GM18507 (cell line): ENCODE results near the gene RAB6C.
"Not testable (repeated sequence)": the region's sequence is repeated elsewhere in the genome, so short reads cannot be mapped to it uniquely, and the experiment has no call there.

Experiments used
- DNase-seq: peaks from one replicate; pipeline ENCODE4 v3.0.0; 2011; ENCODE audit warnings: low read depth; ENCODE audit not compliant: insufficient read length; ENCODE audit errors: extremely low spot score
- FAIRE-seq: peaks from 2 replicates; lab custom pipeline; 2011; peaks lifted over from hg19 to GRCh38; lab: Jason Lieb, UNC

The RAB6C gene

DNA sequence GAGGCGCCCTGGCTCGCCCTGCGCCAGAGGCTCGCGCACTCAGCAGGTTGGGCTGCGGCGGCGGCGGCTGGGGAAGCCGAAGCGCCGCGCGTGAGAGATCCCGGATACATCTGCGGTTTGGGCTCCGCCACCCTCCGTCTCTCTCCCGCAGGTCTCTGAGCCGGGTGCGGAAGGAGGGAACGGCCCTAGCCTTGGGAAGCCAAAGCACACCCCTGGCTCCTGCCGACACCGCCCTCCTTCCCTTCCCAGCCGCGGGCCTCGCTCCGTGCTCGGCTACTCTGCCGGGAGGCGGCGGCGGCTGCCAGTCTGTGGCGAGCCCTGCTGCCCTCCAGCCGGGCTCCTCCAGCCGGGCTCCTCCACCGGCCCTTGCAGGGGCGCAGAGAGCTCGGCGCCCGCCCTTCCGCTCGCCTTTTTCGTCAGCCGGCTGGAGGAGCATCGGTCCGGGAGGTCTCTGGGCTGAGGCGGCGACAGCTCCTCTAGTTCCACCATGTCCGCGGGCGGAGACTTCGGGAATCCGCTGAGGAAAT is at the start of gene RAB6C:
TSS of gene RAB6C (plus strand) at position 38 of the 527 bp plus-strand sequence. CDS start at position 488, 450 bp downstream.
- FAIRE-seq, DNase-seq: not testable (repeated sequence)

DNA sequence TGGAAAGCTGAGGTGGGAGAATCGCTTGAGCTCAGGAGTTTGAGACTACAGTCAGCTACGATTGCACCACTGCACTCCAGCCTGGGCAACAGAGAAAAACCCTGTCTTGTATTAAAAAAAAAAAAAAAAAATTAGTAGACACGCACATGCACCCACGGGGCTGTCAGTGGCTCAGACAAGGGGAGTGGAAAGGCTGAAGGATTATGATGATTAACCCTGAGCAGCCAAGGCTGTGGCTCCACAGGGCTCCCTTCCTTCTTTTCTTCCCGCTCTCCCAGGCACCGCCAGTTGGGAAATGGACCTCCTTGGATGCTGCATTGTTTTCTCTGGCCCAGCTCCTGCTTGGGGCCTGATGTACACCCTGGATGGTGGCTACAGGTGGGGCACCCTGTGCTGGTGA is 49.0 kb upstream of the RAB6C start:
- DNase-seq (no peak), FAIRE-seq (no peak)

DNA sequence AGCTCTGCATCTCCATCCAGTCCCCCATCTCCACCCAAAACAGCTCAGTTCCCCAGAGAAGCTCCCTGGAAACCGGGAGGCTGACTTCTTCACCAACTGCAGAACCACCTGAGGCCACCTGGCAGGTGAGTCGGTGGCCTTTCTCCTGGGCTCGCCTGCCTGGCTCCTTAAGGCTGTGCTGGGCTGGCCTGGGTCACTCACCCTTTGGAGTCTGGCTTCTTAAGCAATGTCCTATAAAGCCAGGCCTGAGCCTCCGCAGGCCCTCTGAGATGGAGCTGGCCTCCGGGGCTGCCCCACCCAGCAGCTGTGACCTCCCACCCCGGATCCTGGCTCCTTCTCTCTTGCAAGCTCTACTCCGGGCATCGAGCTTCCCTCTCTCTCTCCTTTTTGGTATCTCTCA is 46.1 kb upstream of the RAB6C start:
- FAIRE-seq, DNase-seq: not testable (repeated sequence)

DNA sequence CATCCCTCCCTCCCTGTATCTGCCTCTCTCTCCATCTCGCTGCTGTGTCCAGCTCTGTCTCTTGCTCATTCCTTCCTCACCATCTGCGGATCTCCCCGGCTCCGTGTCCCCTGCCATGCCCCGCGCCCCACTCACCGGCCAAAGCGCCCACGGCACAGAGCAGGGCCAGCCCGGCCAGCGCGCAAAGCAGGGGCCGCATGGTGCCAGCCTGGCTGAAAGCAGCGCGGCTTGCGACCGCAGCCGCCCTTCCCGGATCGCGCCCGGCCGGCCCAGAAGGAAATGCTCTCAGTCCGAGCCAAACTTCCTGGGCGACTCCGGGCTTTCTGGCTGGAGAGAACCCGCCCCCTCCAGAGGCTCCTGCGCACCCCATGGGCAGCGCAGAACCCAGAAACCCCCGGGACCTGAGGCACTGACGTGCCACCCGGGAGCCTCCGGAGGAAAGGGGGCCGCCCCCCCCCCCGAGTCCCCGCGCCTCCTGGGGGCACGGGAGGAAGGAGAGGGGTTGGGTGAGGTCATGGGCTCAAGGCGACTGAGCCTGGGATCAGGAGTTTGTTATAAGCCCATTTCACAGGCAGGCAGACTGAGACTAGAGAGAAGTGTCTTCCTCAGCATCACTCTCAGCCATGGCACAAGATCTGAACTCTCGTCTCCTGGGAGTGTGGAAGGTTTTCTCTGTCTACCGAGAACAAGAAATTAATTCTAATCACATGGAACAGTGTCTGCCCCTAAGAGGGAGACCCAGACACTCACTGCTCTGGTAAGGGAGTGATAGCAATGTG is 45.2 kb upstream of the RAB6C start:
- no peak for DNase-seq
- FAIRE-seq, result no peak

DNA sequence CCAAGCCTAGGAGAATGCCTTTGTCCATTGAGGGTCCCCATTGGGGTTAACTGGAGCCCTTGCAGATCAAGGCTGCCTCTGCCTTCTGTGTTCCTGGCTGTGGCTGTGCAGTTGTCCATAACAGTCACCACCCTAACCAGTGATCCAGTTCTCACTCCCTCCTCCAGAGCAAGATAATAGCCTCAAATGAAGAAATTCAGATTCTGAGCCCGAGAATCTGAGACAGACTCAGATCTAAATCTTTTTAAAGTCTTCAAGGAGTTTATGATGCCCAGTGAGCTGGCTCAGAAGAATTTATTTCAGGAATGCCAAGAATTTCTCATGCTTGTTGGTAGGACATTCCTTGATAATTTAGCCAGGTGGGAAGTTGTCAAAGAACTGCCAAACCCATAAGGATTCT is 44.3 kb upstream of the RAB6C start:
- DNase-seq (no peak), FAIRE-seq (no peak)

DNA sequence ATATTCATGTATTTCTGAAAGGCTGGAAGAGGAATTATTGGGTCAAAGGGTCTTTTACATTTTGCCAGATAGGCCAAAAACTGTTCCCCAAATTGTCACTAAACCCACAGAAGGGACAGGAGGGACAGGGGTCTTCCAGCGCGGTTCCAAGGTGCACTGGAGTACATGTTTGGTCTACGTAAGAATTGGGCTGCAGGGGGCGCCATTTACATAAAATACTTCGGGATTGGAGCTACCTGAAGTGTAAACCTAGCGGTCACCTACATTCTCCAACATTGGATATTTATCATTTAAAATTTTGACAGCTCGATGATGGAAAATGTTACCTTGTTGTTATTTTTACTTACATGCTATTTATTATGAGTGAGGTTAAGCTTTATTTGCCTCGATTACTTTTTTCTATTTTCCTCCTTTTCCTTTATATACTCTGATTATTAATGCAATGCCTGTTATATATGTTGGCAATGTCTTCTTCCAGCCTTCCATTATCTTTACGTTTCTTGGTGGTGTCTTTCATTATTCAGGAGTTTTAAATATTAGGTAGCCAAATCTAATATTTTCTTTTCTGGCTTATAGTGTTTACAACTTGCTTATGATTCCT is 43.0 kb upstream of the RAB6C start:
- DNase-seq (no peak), FAIRE-seq (no peak)

DNA sequence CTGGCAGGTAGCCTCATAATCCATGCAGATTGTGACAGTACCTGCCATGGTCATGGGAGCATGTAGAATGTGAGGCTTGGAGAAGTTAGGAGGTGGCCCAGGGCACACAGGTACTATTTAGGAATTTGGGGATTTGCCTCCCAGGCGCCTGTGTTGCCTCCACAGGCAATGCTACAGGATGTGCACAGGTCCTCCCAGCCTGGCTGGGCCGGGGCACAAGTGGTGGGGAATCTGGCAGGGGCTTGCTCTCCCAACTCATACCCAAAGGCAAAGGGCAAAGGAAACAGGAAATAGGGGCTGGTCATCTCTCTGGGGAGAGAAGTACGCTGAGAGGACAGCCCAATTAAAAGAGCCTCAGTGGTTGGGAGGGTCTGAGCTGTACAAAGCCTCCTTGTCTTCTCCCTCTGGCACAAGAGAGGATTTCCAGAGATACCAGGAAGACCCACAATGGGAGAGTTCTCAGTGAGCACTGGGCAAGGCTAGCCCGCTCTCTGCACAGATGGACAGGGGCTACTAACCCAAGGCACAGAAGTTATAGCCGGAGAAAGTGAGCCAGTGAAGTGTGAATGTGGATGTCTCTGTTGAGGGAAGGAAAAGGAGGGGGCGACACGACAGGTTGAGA is 40.5 kb upstream of the RAB6C start:
- FAIRE-seq, DNase-seq: not testable (repeated sequence)

DNA sequence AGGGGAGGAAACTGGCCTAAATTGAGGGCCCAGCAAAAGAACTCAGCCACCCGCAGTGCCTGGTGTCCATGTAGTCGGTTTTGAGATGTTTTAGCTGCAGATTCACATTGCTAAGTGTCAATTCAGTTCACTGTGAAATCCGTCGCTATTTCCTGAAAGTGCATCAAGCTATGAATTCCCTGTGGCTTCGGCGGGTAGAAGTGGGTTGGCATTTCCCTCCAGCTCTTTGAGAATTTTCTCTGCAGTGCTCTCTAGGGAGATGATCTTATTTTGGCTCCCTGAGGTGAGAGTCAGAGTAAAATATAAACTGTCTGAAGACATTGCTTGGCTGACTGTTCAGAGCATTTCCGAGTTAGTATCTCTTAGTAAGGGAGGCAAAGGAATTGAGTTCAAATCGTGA is 36.0 kb upstream of the RAB6C start:
- not testable (repeated sequence) for DNase-seq, FAIRE-seq

DNA sequence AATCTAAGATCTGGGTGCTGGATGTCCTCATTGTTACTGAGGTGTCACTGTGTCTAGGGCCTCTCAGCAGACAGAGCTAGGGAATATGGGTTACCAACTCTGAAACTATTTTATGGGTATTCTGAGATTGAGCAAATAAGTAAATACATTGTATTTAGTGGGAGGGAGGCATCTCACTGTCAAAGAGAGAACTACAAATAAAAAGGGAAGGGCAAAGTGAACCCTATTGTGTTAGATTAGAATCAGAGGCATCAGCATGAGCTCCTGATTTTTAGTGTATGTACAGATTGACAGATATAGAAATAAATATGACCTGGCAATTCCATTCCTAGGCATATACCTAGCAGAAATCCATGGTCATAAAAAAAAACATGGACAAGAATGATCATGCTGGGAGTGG is 33.9 kb upstream of the RAB6C start:
- no peak for FAIRE-seq
- DNase-seq, result no peak

DNA sequence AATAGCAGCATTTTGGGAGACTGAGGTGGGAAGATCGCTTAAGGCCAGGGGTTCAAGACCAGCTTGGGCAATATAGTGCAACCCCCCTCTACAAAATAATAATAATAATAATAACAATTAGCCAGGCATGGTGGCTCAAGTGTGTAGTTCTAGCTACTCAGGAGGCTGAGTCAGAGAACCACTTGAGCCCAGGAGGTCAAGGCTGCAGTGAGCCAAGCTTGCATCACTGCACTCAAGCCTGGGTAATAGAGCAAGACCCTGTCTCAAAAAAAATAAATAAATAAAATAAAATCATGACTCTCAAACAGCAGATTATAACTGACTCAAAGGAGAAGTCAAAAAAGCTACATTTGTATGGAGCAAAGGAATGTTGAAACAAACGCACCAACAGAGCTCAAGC is 31.8 kb upstream of the RAB6C start:
- FAIRE-seq, DNase-seq: not testable (repeated sequence)

DNA sequence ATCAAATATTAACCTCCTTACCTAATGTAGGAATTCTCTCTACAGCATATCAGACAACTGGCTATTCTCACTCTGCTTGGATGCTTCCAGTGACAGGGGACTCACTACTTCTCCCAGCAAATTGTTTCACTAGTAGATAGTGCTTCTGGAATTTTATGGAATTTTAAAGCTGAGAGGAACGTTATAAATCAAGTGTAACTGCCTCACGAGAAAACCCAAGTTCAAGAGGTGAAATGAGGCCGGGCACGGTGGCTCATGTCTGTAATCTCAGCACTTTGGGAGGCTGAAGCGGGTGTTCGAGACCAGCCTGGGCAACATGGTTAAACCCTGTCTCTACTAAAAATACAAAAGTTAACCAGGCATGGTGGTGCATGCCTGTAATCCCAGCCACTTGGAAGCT is 23.3 kb upstream of the RAB6C start:
- not testable (repeated sequence) for DNase-seq

DNA sequence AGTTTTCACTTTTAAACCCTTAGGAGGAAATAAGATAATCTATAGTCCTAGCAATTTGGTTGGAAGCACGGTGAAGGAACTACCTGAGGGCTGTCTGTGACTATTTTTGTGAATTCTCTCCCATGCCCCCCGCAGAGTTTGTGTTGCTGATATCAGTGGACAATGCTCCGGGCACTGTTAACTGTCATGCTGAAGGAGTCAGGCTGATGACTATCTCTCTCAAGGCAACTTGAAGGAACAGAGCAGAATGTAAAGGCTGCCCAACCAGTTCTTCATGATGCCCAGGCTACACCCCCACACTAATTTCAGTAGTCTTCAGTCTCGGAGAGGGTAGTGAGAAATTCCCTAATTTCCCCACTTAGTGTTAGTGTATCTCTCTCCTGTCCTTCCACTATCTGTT is 21.6 kb upstream of the RAB6C start:
- no peak for DNase-seq
- FAIRE-seq, result no peak

More for the DNA sequence above, 23.3 kb upstream of the RAB6C start:
- not testable (repeated sequence) for FAIRE-seq

DNA sequence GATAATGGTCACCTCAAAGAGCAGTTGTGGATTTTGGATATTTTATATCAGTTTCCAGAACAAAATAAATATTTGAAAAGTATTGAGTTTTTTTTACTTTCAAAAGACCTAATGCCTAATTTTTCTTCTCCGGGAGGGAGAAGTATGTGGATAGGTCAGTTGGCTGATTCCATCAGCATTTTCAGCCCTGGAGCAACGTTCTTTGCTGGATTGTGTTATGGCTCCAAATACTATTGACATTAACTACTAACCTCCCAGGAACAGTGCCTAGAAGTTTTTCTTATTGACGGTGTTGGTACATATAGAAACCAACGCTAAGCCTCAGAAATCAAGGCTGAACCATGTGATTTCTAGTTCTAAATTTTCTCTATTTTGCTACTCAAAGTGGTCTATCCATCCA is 20.7 kb upstream of the RAB6C start:
- DNase-seq, FAIRE-seq: not testable (repeated sequence)

DNA sequence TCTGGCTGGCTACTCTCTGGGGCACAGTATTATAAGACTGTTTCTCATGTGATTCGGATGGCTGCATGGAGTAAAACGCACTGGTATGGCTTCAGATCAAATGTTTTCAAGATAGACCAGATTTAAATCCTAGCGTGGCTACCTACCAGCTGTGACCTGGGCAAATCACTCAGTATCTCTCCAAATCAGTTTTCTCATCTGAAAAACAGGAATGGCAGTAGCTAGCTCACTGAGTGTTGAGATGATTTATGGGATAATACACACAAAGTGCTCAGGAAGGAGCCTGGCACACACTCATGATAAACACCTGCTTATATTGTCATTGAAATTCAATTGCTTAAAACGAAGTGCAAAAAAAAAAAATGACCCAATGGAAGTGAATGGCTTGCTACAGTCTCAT is 10.9 kb upstream of the RAB6C start:
- FAIRE-seq, DNase-seq: not testable (repeated sequence)

DNA sequence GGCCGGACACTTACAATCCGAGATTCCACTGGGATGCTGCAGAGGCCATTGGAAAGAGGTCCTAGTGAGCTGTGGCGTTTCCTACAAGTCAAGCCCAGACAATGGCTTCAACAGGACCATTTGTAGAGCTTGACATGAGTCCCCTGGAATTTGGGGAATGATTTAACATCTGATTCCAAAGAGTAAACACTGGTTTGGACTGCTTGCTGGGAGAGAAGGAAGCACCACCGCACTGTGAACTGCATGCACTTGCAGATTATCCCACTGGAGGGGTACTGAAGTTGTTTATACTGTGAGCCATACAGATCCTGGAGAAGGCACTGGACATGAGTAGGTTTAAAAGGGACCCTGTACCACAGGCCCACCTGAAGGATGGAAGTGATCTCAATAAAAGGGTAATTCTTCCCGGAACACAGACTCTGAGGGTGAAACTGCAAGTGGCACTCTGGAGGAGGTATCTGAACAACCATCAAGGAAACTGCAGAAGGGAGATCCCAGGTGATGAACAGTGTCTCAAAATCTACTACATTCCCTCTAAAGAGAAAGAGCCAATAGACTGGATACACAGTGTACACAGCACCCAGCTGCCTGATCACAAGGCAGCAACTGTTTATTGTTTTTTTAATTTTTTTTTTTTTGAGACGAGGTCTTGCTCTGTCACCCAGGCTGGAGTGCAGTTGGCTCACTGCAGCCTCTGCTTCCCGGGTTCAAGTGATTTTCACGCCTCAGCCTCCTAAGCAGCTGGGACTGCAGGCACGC is 4.3 kb upstream of the RAB6C start:
- FAIRE-seq, result no peak
- DNase-seq, result no peak

DNA sequence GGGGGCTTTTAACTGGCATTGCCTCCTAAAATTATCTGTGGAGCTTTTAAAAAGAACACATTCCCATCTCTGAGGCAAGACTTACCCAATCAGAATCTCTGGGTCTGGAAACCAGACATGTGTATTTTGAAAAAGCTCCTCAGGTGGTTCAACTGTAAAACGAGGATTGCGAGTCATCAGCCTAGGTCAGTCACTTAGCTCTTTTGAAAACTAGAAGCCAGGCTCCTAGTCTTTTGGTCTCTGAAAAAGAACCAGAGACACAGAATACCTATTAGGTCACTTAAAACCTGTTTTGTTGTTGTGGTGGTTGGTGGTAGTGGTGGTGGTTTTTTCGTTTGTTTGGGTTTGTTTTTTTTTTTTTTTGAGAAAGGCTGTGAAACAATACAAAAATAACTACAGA is 2.5 kb upstream of the RAB6C start:
- not testable (repeated sequence) for DNase-seq, FAIRE-seq

DNA sequence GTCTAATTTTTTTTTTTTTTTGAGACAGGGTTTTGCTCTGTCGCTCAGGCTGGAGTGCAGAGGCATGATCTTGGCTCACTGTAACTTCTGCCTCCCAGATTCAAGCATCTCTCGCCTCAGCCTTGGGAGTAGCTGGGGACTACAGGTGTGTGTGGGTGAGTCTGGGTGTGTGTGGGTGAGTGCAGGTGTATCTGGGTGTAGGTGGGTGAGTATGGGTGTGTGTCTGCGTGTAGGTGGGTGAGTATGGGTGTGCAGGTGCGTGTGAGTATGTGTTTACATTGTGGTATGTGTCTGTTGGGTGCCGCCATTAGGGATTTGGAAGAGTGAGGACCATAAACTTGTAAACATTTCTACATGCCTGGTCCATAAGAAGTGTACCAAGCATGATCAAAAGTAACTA is 1.5 kb upstream of the RAB6C start:
- no peak for FAIRE-seq
- DNase-seq, result no peak

DNA sequence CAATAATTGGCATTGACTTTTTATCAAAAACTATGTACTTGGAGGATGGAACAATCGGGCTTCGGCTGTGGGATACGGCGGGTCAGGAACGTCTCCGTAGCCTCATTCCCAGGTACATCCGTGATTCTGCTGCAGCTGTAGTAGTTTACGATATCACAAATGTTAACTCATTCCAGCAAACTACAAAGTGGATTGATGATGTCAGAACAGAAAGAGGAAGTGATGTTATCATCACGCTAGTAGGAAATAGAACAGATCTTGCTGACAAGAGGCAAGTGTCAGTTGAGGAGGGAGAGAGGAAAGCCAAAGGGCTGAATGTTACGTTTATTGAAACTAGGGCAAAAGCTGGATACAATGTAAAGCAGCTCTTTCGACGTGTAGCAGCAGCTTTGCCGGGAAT is 780 bp downstream of the RAB6C start:
- not testable (repeated sequence) for FAIRE-seq

DNA sequence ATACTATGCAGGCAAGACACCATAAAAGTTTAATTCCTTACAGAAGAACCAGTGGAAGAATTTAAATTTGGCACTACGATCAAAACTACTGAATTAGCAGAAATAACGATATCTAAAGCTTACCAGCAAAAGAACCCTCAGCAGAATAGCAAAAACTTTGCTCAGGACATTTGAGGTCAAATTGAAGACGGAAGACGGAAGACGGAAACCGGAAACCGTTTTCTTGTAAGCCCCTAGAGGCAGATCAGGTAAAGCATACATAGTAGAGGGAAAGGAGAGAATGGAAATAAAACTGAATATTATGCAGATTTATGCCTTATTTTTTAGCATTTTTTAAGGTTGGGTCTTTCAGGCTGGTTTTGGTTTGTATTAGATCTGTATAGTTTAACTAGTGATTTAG is 2.2 kb downstream of the RAB6C start:
- not testable (repeated sequence) for FAIRE-seq, DNase-seq

More for the DNA sequence above, 780 bp downstream of the RAB6C start:
- not testable (repeated sequence) for DNase-seq

DNA sequence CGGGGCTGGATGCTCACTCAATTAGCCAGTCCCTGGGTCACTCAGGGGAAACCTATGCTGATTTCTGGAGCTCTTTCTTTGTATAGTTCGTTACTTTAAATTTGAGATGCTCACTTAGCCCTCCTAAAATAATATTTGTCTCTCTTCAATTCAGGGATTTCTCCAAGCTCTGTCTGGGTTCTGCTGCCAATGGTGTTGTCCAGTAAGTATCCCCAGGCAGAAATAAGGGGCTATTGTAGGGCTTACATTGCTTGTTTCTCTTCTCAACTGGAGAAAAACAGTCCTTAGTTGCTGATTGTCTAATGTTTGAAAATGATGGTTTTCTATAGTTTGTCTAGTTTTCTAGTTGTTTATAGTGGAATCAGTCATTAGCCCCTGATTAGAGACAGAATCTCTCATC is 5.0 kb downstream of the RAB6C start:
- FAIRE-seq (no peak), DNase-seq (no peak)
